ENCODE results near the gene PTX3.

The PTX3 gene

GRCh38 chr3:157408499-157409149 is 28.0 kb upstream of the PTX3 start:
- no peaks in the 10 kb centered on the region for H3K79me2 ChIP-seq (ENCODE audit: insufficient read depth, low read length)
- no peaks in the 10 kb centered on the region for H3K27me3 ChIP-seq (ENCODE audit: insufficient read depth, low read length)
- no peak overlapping the region for H3K9ac ChIP-seq (ENCODE audit: low read length)
- H3K4me1 ChIP-seq (ENCODE audit: insufficient read depth, low read length, severe bottlenecking) = no peaks in the 10 kb centered on the region
- no peaks in the 10 kb centered on the region for H3K36me3 ChIP-seq (ENCODE audit: insufficient read depth, low read length)
- H3K4me3 ChIP-seq (ENCODE audit: low read depth, low read length, poor library complexity, severe bottlenecking) = no peak overlapping the region
- no peaks in the 10 kb centered on the region for H3K9me3 ChIP-seq (ENCODE audit: low read length)
- no peak overlapping the region for H2AFZ ChIP-seq (ENCODE audit: low read length)
- no peak overlapping the region for H3K27ac ChIP-seq (ENCODE audit: low read depth, low read length, poor library complexity, severe bottlenecking)
- H3K4me2 ChIP-seq (ENCODE audit: low read length) = no peak overlapping the region
- H3F3A ChIP-seq (ENCODE audit: insufficient read depth, low read length) = no peaks in the 10 kb centered on the region
- H3K9me2 ChIP-seq (ENCODE audit: low read depth, low read length) = no peaks in the 10 kb centered on the region
- TF ChIP-seq CTCF (IDR thresholded peaks at IDR 0.05; ENCODE audit: low read length) (no peak), EZH2 (IDR thresholded peaks at IDR 0.05; ENCODE audit: borderline replicate concordance, low read length) (no peak)
- no peaks in the 10 kb centered on the region for H4K20me1 ChIP-seq (ENCODE audit: insufficient read depth, low read length)

- no peaks in the 10 kb centered on the region for H4K20me1 ChIP-seq (ENCODE audit: insufficient read depth, low read length)
- H3K4me3 ChIP-seq (ENCODE audit: low read depth, low read length, poor library complexity, severe bottlenecking) = no peak overlapping the region
- H3K4me1 ChIP-seq (ENCODE audit: insufficient read depth, low read length, severe bottlenecking) = no peaks in the 10 kb centered on the region
- no peak overlapping the region for H3K27ac ChIP-seq (ENCODE audit: low read depth, low read length, poor library complexity, severe bottlenecking)
- no peaks in the 10 kb centered on the region for H3K9me2 ChIP-seq (ENCODE audit: low read depth, low read length)
- H2AFZ ChIP-seq (ENCODE audit: low read length) = no peak overlapping the region
- no peak overlapping the region for H3K9ac ChIP-seq (ENCODE audit: low read length)
- H3K79me2 ChIP-seq (ENCODE audit: insufficient read depth, low read length) = no peaks in the 10 kb centered on the region
- H3K9me3 ChIP-seq (ENCODE audit: low read length) = no peaks in the 10 kb centered on the region
- H3K4me2 ChIP-seq (ENCODE audit: low read length) = no peak overlapping the region
- no peaks in the 10 kb centered on the region for H3K27me3 ChIP-seq (ENCODE audit: insufficient read depth, low read length)
- H3F3A ChIP-seq (ENCODE audit: insufficient read depth, low read length) = no peaks in the 10 kb centered on the region
- H3K36me3 ChIP-seq (ENCODE audit: insufficient read depth, low read length) = no peaks in the 10 kb centered on the region
- TF ChIP-seq CTCF (IDR thresholded peaks at IDR 0.05; ENCODE audit: low read length) (no peak), EZH2 (IDR thresholded peaks at IDR 0.05; ENCODE audit: borderline replicate concordance, low read length) (no peak)
Observed at GRCh38 chr3:157409516-157409915, 27.1 kb upstream of the PTX3 start.

- Histone ChIP-seq H3K4me2 (ENCODE audit: low read length) (no peak overlapping the region), H3F3A (ENCODE audit: insufficient read depth, low read length) (no peaks in the 10 kb centered on the region), H3K9ac (ENCODE audit: low read length) (no peak overlapping the region), H2AFZ (ENCODE audit: low read length) (no peak overlapping the region), H3K9me3 (ENCODE audit: low read length) (no peaks in the 10 kb centered on the region), H3K4me1 (ENCODE audit: insufficient read depth, low read length, severe bottlenecking) (no peaks in the 10 kb centered on the region), H3K79me2 (ENCODE audit: insufficient read depth, low read length) (no peaks in the 10 kb centered on the region), H3K9me2 (ENCODE audit: low read depth, low read length) (no peaks in the 10 kb centered on the region), H4K20me1 (ENCODE audit: insufficient read depth, low read length) (no peaks in the 10 kb centered on the region), H3K27ac (ENCODE audit: low read depth, low read length, poor library complexity, severe bottlenecking) (no peak overlapping the region), H3K27me3 (ENCODE audit: insufficient read depth, low read length) (no peaks in the 10 kb centered on the region), H3K4me3 (ENCODE audit: low read depth, low read length, poor library complexity, severe bottlenecking) (no peak overlapping the region), H3K36me3 (ENCODE audit: insufficient read depth, low read length) (no peaks in the 10 kb centered on the region)
- TF ChIP-seq EZH2 (IDR thresholded peaks at IDR 0.05; ENCODE audit: borderline replicate concordance, low read length) = no peak
Observed at GRCh38 chr3:157410945-157411344, 25.7 kb upstream of the PTX3 start.

DNA sequence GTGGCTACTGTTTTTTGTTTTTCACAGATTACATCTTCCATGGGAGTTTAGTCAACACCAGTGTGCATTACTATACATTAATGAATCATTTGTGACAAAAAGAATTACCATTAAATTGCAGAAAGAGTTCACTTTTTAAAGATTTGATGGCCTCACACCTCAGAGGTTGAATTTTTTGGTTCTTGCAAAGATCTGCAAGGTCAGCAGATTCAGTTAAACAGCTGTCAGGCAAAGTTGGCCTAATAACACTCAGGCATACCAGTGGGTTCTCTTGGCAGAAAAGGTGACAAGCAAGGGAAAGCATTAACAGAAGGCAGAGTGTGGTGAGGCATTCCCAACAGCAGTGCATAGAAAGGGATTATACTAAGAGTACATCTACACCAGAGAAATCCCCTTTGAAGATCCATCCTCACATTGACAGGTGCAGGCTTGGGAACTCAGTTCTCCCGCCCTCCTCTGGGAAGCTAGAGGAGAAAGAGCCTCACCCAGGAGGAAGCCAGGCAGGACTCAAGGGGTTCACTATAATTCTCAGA is 24.3 kb upstream of the PTX3 start:
- no peak overlapping the region for H3K4me2 ChIP-seq (ENCODE audit: low read length)
- H3K4me3 ChIP-seq (ENCODE audit: low read depth, low read length, poor library complexity, severe bottlenecking) = no peak overlapping the region
- H3F3A ChIP-seq (ENCODE audit: insufficient read depth, low read length) = no peaks in the 10 kb centered on the region
- H4K20me1 ChIP-seq (ENCODE audit: insufficient read depth, low read length) = no peaks in the 10 kb centered on the region
- no peak for TF ChIP-seq CTCF (IDR thresholded peaks at IDR 0.05; ENCODE audit: low read length)
- TF ChIP-seq EZH2 (IDR thresholded peaks at IDR 0.05; ENCODE audit: borderline replicate concordance, low read length) = no peak
- no peaks in the 10 kb centered on the region for H3K9me2 ChIP-seq (ENCODE audit: low read depth, low read length)
- H3K27me3 ChIP-seq (ENCODE audit: insufficient read depth, low read length) = no peaks in the 10 kb centered on the region
- H3K9ac ChIP-seq (ENCODE audit: low read length) = no peak overlapping the region
- no peak overlapping the region for H3K27ac ChIP-seq (ENCODE audit: low read depth, low read length, poor library complexity, severe bottlenecking)
- H3K36me3 ChIP-seq (ENCODE audit: insufficient read depth, low read length) = no peaks in the 10 kb centered on the region
- H3K79me2 ChIP-seq (ENCODE audit: insufficient read depth, low read length) = no peaks in the 10 kb centered on the region
- H2AFZ ChIP-seq (ENCODE audit: low read length) = no peak overlapping the region
- H3K4me1 ChIP-seq (ENCODE audit: insufficient read depth, low read length, severe bottlenecking) = no peaks in the 10 kb centered on the region
- H3K9me3 ChIP-seq (ENCODE audit: low read length) = no peaks in the 10 kb centered on the region

Data from OCI-LY1 (cell line).